NCI-H2107 (cell line): ENCODE data around the gene MAST4.
A peak's percentile ranks its signal among the peaks of the same experiment; 100 is the strongest.

Experiments
- DNase-seq: peaks from one replicate; lab custom pipeline; 2025; lab: John Stamatoyannopoulos, UW

MAST4 gene

GRCh38 chr5:66702426-66702825, 106.2 kb downstream of the MAST4 start:
- DNase-seq: no peak

DNA sequence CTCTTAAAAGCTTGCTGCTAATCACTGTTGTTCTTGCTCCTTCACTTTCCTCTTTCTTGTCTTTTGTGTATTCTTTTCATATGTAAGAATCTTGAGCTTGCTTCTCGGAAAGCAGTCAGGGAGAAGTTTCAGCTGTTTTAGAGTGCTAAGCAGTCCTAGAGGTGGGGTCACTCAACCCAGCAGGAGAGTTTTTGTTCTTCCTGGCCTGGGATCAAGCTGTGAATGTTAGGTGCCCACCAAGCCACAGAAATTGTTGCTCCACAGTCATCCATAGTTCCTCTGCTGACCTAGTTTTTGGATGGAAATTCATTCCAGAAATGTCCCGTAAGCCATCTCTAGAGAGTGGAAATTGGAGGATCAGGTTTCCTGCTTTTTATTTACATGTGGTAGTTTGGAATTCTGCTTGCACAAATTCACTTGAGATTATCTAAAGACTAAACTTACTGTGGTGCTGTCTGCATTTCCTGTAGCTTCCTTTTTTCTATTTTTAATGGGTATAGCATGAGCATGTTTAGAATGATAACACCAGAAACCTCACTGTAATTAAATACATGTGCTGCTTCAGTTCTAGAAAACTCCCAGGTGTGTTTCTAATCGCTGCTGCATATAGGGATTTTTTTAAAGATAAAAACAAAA, 108.7 kb downstream of the MAST4 start:
- DNase-seq: peak; percentile 13

DNA sequence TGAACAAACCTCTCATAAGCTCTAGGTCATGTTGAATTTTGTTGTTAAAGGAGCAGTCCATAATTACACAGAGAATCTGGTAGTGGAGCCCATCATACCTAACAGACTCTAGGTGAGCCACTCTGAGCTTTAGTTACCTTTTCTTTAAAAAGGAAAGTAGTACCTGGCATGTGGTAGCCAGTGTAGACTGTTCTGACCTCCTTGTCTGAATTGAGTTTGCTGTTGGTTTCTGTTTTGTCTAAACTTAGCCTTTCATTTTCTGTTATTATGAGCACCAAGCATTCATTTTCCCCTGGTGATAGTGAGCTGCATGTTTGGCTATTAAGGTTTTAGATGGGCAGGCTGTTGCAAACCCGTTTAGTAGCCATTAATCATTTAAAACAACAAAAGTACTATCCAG, 112.2 kb downstream of the MAST4 start:
- DNase-seq: no peak

GRCh38 chr5:66710557-66711088, 114.4 kb downstream of the MAST4 start:
- DNase-seq: no peak

DNA sequence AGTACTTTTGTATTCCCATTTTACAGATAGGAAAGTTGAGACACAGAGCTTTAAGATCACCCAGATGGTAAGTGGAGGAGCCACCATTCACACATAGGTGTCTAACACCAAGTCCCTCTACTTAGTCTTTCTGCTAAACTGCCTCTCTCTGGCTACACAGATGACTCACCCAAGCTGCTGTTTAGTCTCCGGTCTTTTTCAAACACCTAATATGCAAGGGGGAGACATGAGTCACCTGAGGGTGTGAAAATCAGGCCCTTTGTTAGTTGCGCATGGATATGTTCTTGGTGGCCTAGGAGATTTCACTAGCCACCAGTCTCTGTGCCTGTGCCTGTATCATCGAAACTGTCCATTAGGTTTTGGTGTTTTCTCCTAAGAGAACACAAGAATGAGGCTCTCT, 117.8 kb downstream of the MAST4 start:
- DNase-seq: no peak

GRCh38 chr5:66717455-66718373, 121.5 kb downstream of the MAST4 start:
- DNase-seq: peak; percentile 11

GRCh38 chr5:66718374-66719002, 122.3 kb downstream of the MAST4 start:
- no peak for DNase-seq

DNA sequence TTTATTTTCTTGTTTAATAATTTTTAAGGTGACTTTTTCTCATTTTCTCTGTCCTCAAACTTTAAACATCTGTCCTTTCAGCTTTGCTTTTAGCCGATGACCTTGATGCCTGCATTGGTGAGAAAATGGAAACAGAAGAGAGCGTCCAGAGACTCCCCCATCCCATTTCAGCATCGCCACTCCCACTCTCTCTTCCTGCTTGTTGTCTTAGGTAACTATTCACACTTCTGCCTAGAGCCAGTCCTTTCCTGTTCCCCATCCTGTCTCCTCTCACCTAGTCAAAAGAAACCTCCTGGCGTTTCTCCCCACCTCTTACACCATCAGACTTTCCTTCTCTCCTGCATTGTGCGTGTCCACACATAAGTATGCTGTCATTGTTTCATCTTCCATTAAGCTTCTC, 124.6 kb downstream of the MAST4 start:
- DNase-seq: no peak

DNA sequence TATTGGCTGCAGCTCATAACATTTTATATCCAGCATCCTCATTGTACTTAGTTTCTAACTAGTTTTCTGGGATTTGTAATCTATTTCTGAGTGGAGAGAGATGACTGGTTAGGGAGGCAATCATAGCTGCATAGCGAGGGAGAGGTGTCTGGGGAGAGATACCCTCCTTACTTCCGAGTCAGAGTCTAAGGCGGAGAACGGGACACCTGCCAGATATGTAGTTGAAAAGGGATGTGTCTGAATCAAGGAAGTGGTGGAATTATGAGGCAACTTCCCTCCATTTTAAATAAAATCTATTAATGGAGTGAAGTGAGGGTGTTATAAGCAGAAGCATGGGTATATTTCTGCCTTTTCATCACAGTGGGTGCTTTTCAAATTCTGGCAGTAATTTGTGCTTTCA, 126.5 kb downstream of the MAST4 start:
- no peak for DNase-seq

- no peak for DNase-seq
These were observed 128.4 kb downstream of the MAST4 start for GRCh38 chr5:66724349-66725139.

- no peak for DNase-seq
These were observed 131.4 kb downstream of the MAST4 start for GRCh38 chr5:66727630-66728029.

DNA sequence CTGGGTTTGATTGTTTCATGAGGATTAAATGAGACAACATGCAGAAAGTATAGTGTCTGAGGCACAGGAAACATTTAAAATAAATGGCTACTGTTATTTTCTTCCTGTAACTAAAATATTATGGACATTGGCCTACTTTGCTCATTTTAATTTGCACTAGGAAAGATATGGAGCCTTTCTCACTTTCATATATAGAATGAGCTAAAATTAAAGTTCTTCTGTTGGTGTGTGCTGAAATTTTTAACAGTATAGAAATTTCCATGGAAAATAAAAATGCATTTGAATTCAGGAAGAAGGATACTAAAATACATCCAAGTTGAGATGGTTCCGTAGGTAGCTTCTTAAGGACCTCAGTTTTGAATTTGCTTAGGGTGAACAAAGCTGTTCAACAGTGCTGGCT, 131.9 kb downstream of the MAST4 start:
- DNase-seq: no peak

DNA sequence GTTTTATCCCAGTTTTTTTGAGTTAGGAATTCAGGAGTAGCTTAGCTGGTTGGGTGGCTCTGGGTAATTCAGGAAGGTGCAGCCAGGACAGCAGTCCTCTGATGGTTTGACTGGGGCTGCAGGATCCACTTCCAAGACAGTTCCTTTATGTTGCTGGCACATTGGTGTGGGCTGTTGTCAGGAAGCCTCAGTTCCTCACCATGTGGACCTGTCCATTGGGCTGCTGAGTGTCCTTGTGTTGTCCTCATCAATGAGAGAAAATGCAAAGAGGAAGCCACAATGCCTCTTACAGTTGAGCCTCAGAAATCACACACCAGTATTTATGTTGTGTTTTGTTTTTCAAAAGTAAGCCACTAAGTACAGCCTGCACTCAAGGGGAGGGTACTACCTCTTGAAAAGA, 140.9 kb downstream of the MAST4 start:
- DNase-seq: no peak

- no peak for DNase-seq
These were observed 141.9 kb downstream of the MAST4 start for GRCh38 chr5:66738136-66738535.

DNA sequence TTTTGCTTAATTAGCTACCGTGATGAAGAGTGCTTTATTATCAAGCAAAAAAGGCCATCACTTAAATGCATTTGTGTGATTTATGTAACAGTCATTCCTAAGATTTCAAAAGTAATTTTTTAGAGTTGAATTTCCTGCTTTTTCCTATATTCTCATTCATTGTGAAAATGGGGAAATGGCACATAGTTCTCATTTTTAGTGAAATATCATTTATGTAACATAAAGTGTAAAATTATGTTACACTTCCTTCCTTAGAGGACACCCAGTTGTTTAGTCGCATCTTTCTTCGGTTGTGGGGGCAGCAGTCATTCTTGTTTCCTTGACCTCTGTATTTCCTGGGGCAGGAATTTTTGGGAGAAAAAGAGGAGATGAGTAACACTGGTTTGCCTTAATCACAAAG, 142.8 kb downstream of the MAST4 start:
- no peak for DNase-seq

DNA sequence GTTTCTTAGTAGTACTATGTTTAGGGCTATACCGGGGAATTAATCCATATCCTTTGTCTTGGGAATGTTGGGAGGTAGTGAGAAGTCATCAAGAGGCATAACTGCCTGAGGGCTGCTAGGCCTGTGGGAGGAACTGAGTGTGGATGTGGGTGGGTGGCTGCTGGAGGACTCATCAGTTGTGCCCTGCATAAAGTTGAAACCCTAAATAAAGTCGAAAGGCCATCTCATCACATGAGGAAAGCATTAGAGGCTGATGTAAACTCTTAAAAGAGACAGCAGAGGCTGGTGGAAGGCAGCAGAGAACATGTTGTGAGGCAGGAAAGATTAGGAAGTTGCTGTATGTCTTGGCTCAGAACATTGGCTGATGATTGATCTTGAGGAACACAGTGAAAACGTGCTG, 143.8 kb downstream of the MAST4 start:
- no peak for DNase-seq

GRCh38 chr5:66741394-66741793, 145.2 kb downstream of the MAST4 start:
- DNase-seq: no peak

DNA sequence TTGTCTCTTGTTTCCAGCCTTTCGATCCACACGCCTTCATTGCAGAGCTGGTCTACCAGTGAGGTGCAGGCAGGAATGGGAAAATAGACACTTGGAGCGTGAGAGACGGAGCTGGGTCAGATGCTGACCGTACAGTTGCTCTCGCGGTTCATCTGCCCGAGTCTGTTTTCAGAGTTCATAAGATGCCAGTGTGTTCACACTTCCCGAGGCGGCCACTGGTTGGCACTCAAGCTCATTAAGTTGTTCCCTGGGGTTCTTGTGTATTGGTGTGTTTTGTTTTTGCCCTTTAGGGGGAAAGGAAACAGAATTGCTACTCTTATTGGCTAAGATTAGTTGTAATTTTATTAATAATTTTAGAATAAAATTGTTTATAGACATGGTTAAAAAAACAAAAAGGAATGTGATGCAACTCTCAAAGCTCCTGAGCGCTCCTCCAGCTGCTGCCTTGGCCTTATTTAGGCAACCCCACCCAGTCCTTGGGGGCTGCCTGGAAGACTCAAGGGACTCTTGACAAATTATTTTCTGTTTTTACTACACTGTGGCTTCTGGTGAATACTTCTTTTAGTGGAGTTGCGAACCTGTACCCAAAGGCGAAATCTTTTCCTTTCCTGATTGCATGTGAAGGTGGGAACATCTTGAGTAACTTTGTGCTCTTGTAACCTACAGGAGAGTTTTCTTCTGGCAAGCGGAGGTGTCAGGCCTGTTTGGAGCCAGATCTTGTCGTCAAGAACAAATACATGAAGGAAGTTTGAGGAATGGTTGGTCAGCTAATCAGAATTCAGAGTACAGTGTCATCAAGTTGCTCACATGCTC, 146.1 kb downstream of the MAST4 start:
- DNase-seq: no peak

DNA sequence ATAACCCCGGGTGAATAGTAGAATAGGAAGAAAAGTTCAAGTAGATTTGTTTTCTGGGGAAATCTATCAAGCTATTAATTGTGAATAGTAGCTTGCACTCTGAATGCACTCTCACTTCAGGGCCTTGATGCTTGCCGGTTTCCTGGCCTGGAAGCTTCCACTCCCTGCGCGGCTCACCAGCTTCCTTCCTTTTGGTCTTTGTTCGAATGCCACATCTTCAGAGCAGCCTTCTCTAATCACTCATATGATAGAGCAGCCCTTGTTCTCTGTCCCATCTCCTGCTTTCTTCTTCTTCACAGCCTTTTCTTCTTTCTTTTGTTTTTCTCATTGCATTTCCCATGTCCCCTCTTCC, 146.7 kb downstream of the MAST4 start:
- no peak for DNase-seq

GRCh38 chr5:66743344-66743743, 147.2 kb downstream of the MAST4 start:
- DNase-seq: no peak

DNA sequence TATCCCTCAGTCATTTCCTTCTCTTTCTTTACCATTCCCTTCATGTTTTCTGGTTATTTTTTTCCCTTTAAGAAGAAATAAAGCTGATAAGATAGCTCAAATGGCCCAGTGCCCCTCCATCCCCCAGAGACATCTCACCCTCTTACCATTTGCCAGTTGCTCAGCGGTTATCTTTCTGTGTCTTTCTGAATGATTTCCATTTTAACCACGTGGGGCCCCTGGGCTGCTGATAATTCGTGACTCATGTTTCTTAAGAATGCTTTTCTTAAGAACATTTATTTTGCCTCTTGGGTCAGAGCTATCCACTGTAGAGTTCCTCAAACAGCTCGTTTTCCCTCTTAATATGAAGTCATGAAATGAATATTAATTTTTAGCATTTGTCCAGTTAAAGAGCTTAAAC, 147.8 kb downstream of the MAST4 start:
- no peak for DNase-seq
